Measurements from ENCODE around the gene GREB1. TPM values are rescaled to one million over a fixed set of nuclear protein-coding genes. Genes with fewer than 3 reads are reported as not detected.

The GREB1 gene
- total and polyA plus RNA-seq, 2 of the 13 experiments (the other 11 are each of a cell fraction or from before 2014, with no cell fraction given), result 31.3 to 61.2 TPM

DNA sequence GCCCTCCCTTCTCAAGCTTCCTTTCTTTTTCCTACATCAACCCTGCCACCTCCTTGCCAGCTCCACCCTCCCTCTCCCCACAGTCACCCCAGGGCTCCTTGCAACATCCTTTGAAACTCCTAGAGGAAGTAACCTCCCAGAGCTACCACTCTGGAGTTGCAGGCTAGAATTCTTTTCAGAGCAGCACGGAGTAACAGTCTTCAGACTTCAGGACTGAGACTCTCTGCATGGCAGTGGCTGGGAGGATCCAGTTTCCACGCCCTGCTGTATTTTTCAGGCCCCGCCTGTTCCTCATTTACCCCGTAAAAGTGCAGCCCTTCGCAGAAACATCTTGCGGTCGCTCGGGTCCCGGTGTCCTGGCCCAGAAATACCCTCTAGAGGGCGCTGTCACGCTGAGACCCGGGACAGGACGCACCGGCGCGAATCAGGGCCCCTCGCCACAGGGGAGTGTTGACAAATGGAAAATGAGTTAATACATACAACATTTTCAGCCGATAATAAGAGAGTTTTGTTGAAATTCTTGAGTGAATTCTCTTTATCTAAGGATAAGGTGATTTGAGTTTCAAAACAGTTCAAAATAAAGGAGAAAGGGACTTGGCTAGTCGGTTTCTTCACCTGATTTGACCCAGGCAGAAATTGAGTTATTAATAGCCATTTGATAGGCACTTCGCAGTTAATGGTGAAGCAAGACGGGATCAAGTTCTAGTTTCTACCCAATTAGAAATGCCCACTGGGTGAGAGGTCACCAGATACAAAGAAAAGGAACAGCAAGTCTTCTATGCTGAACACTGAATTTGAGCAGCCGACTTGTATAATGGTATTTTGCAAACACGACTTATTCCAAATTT lies 154.6 kb downstream of the GREB1 start (continued):
- TF ChIP-seq FOSL1 (CRISPR knock-in tag; IDR thresholded peaks at IDR 0.05; ENCODE audit: borderline replicate concordance) (no peak), TOPORS (CRISPR knock-in tag; IDR thresholded peaks at IDR 0.05) (no peak), REPIN1 (CRISPR knock-in tag; IDR thresholded peaks at IDR 0.05; ENCODE audit: borderline replicate concordance, low read depth) (no peak), CBFB (CRISPR knock-in tag; IDR thresholded peaks at IDR 0.05) (0 out of 2 replicates have a peak, but pooled peaks have one; percentile 40), SAP130 (CRISPR knock-in tag; IDR thresholded peaks at IDR 0.05; ENCODE audit: low read depth) (peak; percentile 50), THAP11 (CRISPR knock-in tag; IDR thresholded peaks at IDR 0.05) (0 out of 2 replicates have a peak, but pooled peaks have one; percentile 12), GATAD2A (CRISPR knock-in tag; IDR thresholded peaks at IDR 0.05) (peak; percentile 48; the same call in 1 of the 2 replicates), ZBTB20 (CRISPR knock-in tag; IDR thresholded peaks at IDR 0.05; ENCODE audit: borderline replicate concordance, low read depth) (no peak), MTA3 (CRISPR knock-in tag; IDR thresholded peaks at IDR 0.05) (no peak), ZFX (CRISPR knock-in tag; IDR thresholded peaks at IDR 0.05; ENCODE audit: low read depth) (no peak), BCL6 (CRISPR knock-in tag; IDR thresholded peaks at IDR 0.05) (no peak), LCORL (IDR thresholded peaks at IDR 0.05) (no peak), LCORL (CRISPR knock-in tag; IDR thresholded peaks at IDR 0.05) (peak; percentile 51), BRCA1 (CRISPR knock-in tag; IDR thresholded peaks at IDR 0.05) (no peak), ZNF282 (IDR thresholded peaks at IDR 0.05; ENCODE audit: partially characterized antibody) (no peak), ZNF556 (CRISPR knock-in tag; IDR thresholded peaks at IDR 0.05; ENCODE audit: borderline replicate concordance) (no peak), YY1 (IDR thresholded peaks at IDR 0.05; ENCODE audit: insufficient read depth, insufficient replicate concordance, low read depth, low read length) (peak; percentile 56), NFYC (CRISPR knock-in tag; IDR thresholded peaks at IDR 0.05) (no peak), ZNF780A (CRISPR knock-in tag; IDR thresholded peaks at IDR 0.05) (no peak), MAZ (IDR thresholded peaks at IDR 0.05; ENCODE audit: borderline replicate concordance, low read depth, low read length) (0 out of 2 replicates have a peak, but pooled peaks have one; percentile 35), MAZ (CRISPR knock-in tag; IDR thresholded peaks at IDR 0.05; ENCODE audit: low read depth) (no peak), ZNF616 (CRISPR knock-in tag; IDR thresholded peaks at IDR 0.05; ENCODE audit: low read depth) (no peak), MEF2D (CRISPR knock-in tag; IDR thresholded peaks at IDR 0.05) (no peak), SMAD9 (CRISPR knock-in tag; IDR thresholded peaks at IDR 0.05) (no peak)
- TF ChIP-seq, protein P1, sequence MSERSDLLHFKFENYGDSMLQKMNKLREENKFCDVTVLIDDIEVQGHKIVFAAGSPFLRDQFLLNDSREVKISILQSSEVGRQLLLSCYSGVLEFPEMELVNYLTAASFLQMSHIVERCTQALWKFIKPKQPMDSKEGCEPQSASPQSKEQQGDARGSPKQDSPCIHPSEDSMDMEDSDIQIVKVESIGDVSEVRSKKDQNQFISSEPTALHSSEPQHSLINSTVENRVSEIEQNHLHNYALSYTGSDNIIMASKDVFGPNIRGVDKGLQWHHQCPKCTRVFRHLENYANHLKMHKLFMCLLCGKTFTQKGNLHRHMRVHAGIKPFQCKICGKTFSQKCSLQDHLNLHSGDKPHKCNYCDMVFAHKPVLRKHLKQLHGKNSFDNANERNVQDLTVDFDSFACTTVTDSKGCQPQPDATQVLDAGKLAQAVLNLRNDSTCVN (CRISPR knock-in tag; IDR thresholded peaks at IDR 0.05; ENCODE audit: borderline replicate concordance), result no peak
- TF ChIP-seq, protein P2, sequence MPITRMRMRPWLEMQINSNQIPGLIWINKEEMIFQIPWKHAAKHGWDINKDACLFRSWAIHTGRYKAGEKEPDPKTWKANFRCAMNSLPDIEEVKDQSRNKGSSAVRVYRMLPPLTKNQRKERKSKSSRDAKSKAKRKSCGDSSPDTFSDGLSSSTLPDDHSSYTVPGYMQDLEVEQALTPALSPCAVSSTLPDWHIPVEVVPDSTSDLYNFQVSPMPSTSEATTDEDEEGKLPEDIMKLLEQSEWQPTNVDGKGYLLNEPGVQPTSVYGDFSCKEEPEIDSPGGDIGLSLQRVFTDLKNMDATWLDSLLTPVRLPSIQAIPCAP (CRISPR knock-in tag; IDR thresholded peaks at IDR 0.05; ENCODE audit: low read depth), result no peak
- TF ChIP-seq, protein P3, sequence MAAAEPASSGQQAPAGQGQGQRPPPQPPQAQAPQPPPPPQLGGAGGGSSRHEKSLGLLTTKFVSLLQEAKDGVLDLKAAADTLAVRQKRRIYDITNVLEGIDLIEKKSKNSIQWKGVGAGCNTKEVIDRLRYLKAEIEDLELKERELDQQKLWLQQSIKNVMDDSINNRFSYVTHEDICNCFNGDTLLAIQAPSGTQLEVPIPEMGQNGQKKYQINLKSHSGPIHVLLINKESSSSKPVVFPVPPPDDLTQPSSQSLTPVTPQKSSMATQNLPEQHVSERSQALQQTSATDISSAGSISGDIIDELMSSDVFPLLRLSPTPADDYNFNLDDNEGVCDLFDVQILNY (CRISPR knock-in tag; conservative IDR thresholded peaks at IDR 0.05), result no peak
- TF ChIP-seq, protein P4, sequence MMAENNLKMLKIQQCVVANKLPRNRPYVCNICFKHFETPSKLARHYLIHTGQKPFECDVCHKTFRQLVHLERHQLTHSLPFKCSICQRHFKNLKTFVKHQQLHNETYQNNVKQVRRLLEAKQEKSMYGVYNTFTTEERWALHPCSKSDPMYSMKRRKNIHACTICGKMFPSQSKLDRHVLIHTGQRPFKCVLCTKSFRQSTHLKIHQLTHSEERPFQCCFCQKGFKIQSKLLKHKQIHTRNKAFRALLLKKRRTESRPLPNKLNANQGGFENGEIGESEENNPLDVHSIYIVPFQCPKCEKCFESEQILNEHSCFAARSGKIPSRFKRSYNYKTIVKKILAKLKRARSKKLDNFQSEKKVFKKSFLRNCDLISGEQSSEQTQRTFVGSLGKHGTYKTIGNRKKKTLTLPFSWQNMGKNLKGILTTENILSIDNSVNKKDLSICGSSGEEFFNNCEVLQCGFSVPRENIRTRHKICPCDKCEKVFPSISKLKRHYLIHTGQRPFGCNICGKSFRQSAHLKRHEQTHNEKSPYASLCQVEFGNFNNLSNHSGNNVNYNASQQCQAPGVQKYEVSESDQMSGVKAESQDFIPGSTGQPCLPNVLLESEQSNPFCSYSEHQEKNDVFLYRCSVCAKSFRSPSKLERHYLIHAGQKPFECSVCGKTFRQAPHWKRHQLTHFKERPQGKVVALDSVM (CRISPR knock-in tag; IDR thresholded peaks at IDR 0.05), result no peak

Measured in HepG2 (cell line).